Hepatocyte (in vitro differentiated cells): ENCODE data around the gene USP6NL.

Source experiments
- EZH2 ChIP-seq: fragments of 200-600 bp; sonication (generic); IDR thresholded peaks from 2 replicates; pipeline ENCODE4 v1.6.1; 2016; ENCODE audit warnings: antibody characterized with exemption, mild to moderate bottlenecking, borderline replicate concordance
- TF ChIP-seq, protein P1 (sequence below): fragments of 200-600 bp; sonication (generic); IDR thresholded peaks from 2 replicates; pipeline ENCODE4 v1.5.1; 2016; ENCODE audit warnings: antibody characterized with exemption, mild to moderate bottlenecking; ENCODE audit not compliant: poor library complexity

DNA sequence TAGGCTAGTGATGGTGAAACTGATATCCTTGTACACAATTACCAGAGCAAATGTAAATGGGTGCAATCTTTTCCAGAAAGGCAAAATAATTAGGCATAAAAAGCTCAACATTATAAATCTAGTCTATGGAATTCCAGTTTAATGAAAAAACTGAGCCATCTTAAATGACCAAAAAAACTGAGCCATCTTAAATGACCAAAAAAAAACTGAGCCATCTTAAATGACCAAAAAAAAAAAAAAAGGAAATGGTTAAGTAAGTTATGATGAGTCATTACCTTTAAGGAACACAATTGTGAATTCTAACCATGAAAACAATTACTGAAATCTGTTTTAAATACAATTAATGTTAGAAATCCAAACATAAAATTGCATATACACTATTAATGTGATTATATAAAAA lies 25.3 kb downstream of the USP6NL start:
- TF ChIP-seq, protein P1, sequence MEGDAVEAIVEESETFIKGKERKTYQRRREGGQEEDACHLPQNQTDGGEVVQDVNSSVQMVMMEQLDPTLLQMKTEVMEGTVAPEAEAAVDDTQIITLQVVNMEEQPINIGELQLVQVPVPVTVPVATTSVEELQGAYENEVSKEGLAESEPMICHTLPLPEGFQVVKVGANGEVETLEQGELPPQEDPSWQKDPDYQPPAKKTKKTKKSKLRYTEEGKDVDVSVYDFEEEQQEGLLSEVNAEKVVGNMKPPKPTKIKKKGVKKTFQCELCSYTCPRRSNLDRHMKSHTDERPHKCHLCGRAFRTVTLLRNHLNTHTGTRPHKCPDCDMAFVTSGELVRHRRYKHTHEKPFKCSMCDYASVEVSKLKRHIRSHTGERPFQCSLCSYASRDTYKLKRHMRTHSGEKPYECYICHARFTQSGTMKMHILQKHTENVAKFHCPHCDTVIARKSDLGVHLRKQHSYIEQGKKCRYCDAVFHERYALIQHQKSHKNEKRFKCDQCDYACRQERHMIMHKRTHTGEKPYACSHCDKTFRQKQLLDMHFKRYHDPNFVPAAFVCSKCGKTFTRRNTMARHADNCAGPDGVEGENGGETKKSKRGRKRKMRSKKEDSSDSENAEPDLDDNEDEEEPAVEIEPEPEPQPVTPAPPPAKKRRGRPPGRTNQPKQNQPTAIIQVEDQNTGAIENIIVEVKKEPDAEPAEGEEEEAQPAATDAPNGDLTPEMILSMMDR = no peak
- no peak for TF ChIP-seq EZH2
